ENCODE data around the gene HIF1A. TPM values are rescaled to one million over a fixed set of nuclear protein-coding genes. Genes with fewer than 3 reads are reported as not detected.
A peak's percentile ranks its signal among the peaks of the same experiment; 100 is the strongest.
"Not testable (repeated sequence)": the region's sequence is repeated elsewhere in the genome, so short reads cannot be mapped to it uniquely, and the experiment has no call there.

The HIF1A gene
- total and polyA plus RNA-seq, 2 donors from 2014 or later, result 57.8 to 358 TPM

- Histone ChIP-seq H3K27me3 (ENCODE audit: control insufficient read depth, insufficient read depth, low read length) (no peaks in the 10 kb centered on the region), H3K9me3 (ENCODE audit: control insufficient read depth in 2 of 3, insufficient read depth in 1 of 3, low read length in 3 of 3) (no peaks in the 10 kb centered on the region), H3K4me1 (ENCODE audit: control insufficient read depth in 2 of 3, insufficient read depth in 2 of 3, low read depth in 1 of 3, low read length in 3 of 3) (peaks cover 0 to 12% (median 1%) of the 10 kb centered on the region in 3 donors), H3K36me3 (ENCODE audit: control insufficient read depth in 2 of 3, insufficient read depth in 3 of 3, low read length in 3 of 3) (no peaks in the 10 kb centered on the region), H3K27ac (ENCODE audit: low read depth in 2 of 2, low read length in 2 of 2) (no peak overlapping the region), H3K9ac (ENCODE audit: low read length in 3 of 3) (no peak overlapping the region), H3K4me3 (ENCODE audit: low read length in 3 of 3) (no peak overlapping the region)
- FAIRE-seq (no peak), DNase-seq (no peak)
- TF ChIP-seq CTCF (IDR thresholded peaks at IDR 0.05; ENCODE audit: borderline replicate concordance, extremely low read depth, insufficient read depth), result no peak
- intact Hi-C loops (cut with DNase I), result no loop called here
Observed at GRCh38 chr14:61706096-61706690, 10.9 kb downstream of the HIF1A start.

- intact Hi-C loops (cut with DNase I); H3K36me3 ChIP-seq (ENCODE audit: control insufficient read depth in 2 of 3, insufficient read depth in 3 of 3, low read length in 3 of 3); H3K4me3 ChIP-seq (ENCODE audit: low read length in 3 of 3); DNase-seq; H3K27me3 ChIP-seq (ENCODE audit: control insufficient read depth, insufficient read depth, low read length); H3K9ac ChIP-seq (ENCODE audit: low read length in 3 of 3); H3K9me3 ChIP-seq (ENCODE audit: control insufficient read depth in 2 of 3, insufficient read depth in 1 of 3, low read length in 3 of 3); FAIRE-seq; H3K27ac ChIP-seq (ENCODE audit: low read depth in 2 of 2, low read length in 2 of 2): not testable (repeated sequence)
- H3K4me1 ChIP-seq (ENCODE audit: control insufficient read depth in 2 of 3, insufficient read depth in 2 of 3, low read depth in 1 of 3, low read length in 3 of 3), result peaks cover 0 to 26% (median 9%) of the 10 kb centered on the region in 3 donors
Observed at GRCh38 chr14:61707774-61708173, 12.5 kb downstream of the HIF1A start.

- H3K27me3 ChIP-seq (ENCODE audit: control insufficient read depth, insufficient read depth, low read length); H3K27ac ChIP-seq (ENCODE audit: low read depth in 2 of 2, low read length in 2 of 2); H3K9ac ChIP-seq (ENCODE audit: low read length in 3 of 3); FAIRE-seq; H3K36me3 ChIP-seq (ENCODE audit: control insufficient read depth in 2 of 3, insufficient read depth in 3 of 3, low read length in 3 of 3); DNase-seq; intact Hi-C loops (cut with DNase I); H3K4me3 ChIP-seq (ENCODE audit: low read length in 3 of 3); H3K9me3 ChIP-seq (ENCODE audit: control insufficient read depth in 2 of 3, insufficient read depth in 1 of 3, low read length in 3 of 3): not testable (repeated sequence)
- H3K4me1 ChIP-seq (ENCODE audit: control insufficient read depth in 2 of 3, insufficient read depth in 2 of 3, low read depth in 1 of 3, low read length in 3 of 3), result peaks cover 0 to 26% (median 13%) of the 10 kb centered on the region in 3 donors
Observed at GRCh38 chr14:61708693-61709092, 13.4 kb downstream of the HIF1A start.

- no peaks in the 10 kb centered on the region for H3K27me3 ChIP-seq (ENCODE audit: control insufficient read depth, insufficient read depth, low read length)
- peak overlapping the region in 1 of 2 donors; percentile 42 for H3K27ac ChIP-seq (ENCODE audit: low read depth in 2 of 2, low read length in 2 of 2)
- peak overlapping the region in 1 of 3 donors; percentile 3 for H3K4me3 ChIP-seq (ENCODE audit: low read length in 3 of 3)
- H3K36me3 ChIP-seq (ENCODE audit: control insufficient read depth in 2 of 3, insufficient read depth in 3 of 3, low read length in 3 of 3), result no peaks in the 10 kb centered on the region
- FAIRE-seq (no peak), DNase-seq (peak in 2 of 5 donors; percentile 31 to 41)
- H3K9ac ChIP-seq (ENCODE audit: low read length in 3 of 3), result no peak overlapping the region
- no peak for TF ChIP-seq CTCF (IDR thresholded peaks at IDR 0.05; ENCODE audit: borderline replicate concordance, extremely low read depth, insufficient read depth)
- peaks cover 0 to 28% (median 18%) of the 10 kb centered on the region in 3 donors for H3K4me1 ChIP-seq (ENCODE audit: control insufficient read depth in 2 of 3, insufficient read depth in 2 of 3, low read depth in 1 of 3, low read length in 3 of 3)
- intact Hi-C loops (cut with DNase I), result no loop called here
- H3K9me3 ChIP-seq (ENCODE audit: control insufficient read depth in 2 of 3, insufficient read depth in 1 of 3, low read length in 3 of 3), result no peaks in the 10 kb centered on the region
Observed at GRCh38 chr14:61710853-61711817, 15.8 kb downstream of the HIF1A start.

Data from kidney (tissue), 14 donors.